IMR-90 (cell line): Measurements from ENCODE around the gene HS6ST2. TPM values are rescaled to one million over a fixed set of nuclear protein-coding genes. Genes with fewer than 3 reads are reported as not detected.

Experiments
- ATAC-seq: fragments of 200-7000 bp; cut with Tn5 transposase; 2 replicates; pipeline ENCODE4 v1.9.1; 2020; ENCODE audit warnings: low read depth, mild to moderate bottlenecking, moderate library complexity
- BruUV-seq: library from RNA; stranded (reverse); fragments of 400-500 nt; replicated peaks from 2 replicates; lab custom pipeline; 2021; lab: Mats Ljungman, UMichigan
- CTCF ChIA-PET: fragments of 300-600 bp; formaldehyde crosslinking; extraction: SDS; loops from one replicate; lab custom pipeline; 2021; ENCODE audit warnings: antibody characterized with exemption; lab: Yijun Ruan, JAX
- POLR2A ChIA-PET: fragments of 300-600 bp; sonication (Branson Sonifier 250); formaldehyde crosslinking; loops from one replicate; lab custom pipeline; 2022; ENCODE audit warnings: antibody characterized with exemption; ENCODE audit not compliant: unreplicated experiment; lab: Charles Lee
- DNase-seq: peaks from one replicate; pipeline ENCODE4 v3.0.0; 2013
- H2AFZ ChIP-seq: replicated peaks from 2 replicates; pipeline ENCODE3; 2013; ENCODE audit warnings: low read length, mild to moderate bottlenecking; ENCODE audit not compliant: poor library complexity
- H2AK5ac ChIP-seq: 2 replicates; pipeline ENCODE4 v1.6.1; 2013; ENCODE audit warnings: low read depth, low read length, inconsistent platforms
- H2AK9ac ChIP-seq: replicated peaks from 2 replicates; pipeline ENCODE3; 2013; ENCODE audit warnings: mild to moderate bottlenecking, low read depth, low read length, moderate library complexity; ENCODE audit not compliant: poor library complexity
- H2BK120ac ChIP-seq: 2 replicates; pipeline ENCODE4 v1.6.1; 2013; ENCODE audit warnings: low read depth, low read length, inconsistent platforms
- H2BK15ac ChIP-seq: 3 replicates; pipeline ENCODE4 v1.6.1; 2013; ENCODE audit warnings: low read depth, low read length, inconsistent platforms
- H2BK20ac ChIP-seq: 2 replicates; pipeline ENCODE4 v1.6.1; 2013; ENCODE audit warnings: low read depth, mild to moderate bottlenecking, inconsistent platforms, low read length, moderate library complexity
- H2BK5ac ChIP-seq: 2 replicates; pipeline ENCODE4 v1.6.1; 2013; ENCODE audit warnings: mild to moderate bottlenecking, low read depth, low read length, inconsistent platforms; ENCODE audit not compliant: poor library complexity, severe bottlenecking
- H3K14ac ChIP-seq: replicated peaks from 2 replicates; pipeline ENCODE4 v1.6.1; 2013; ENCODE audit warnings: low read depth, low read length, inconsistent platforms
- H3K18ac ChIP-seq: 2 replicates; pipeline ENCODE4 v1.6.1; 2013; ENCODE audit warnings: low read depth, low read length, control low read depth
- H3K23ac ChIP-seq: 2 replicates; pipeline ENCODE4 v1.6.1; 2013; ENCODE audit warnings: low read depth, low read length, inconsistent platforms
- H3K27ac ChIP-seq: 2 replicates; pipeline ENCODE4 v1.5.1; 2013; ENCODE audit warnings: mild to moderate bottlenecking, control low read depth, low read length; ENCODE audit not compliant: insufficient read depth
- H3K27me3 ChIP-seq: 2 replicates; pipeline ENCODE4 v1.6.1; 2013; ENCODE audit warnings: low read length; ENCODE audit not compliant: control insufficient read depth, insufficient read depth
- H3K36me3 ChIP-seq: 2 replicates; pipeline ENCODE4 v1.6.1; 2013; ENCODE audit warnings: low read length, mixed read lengths; ENCODE audit not compliant: control insufficient read depth, insufficient read depth
- H3K4ac ChIP-seq: 2 replicates; pipeline ENCODE4 v1.6.1; 2013; ENCODE audit warnings: low read depth, low read length, inconsistent platforms
- H3K4me1 ChIP-seq: 2 replicates; pipeline ENCODE4 v1.6.1; 2013; ENCODE audit warnings: low read length, mixed read lengths; ENCODE audit not compliant: control insufficient read depth, insufficient read depth
- H3K4me2 ChIP-seq: 2 replicates; pipeline ENCODE4 v1.6.1; 2013; ENCODE audit warnings: low read depth, mild to moderate bottlenecking, control low read depth, low read length, moderate library complexity
- H3K4me3 ChIP-seq: 2 replicates; pipeline ENCODE4 v1.5.1; 2013; ENCODE audit warnings: low read depth, mild to moderate bottlenecking, control low read depth, low read length, moderate library complexity; ENCODE audit not compliant: insufficient read depth
- H3K56ac ChIP-seq: 2 replicates; pipeline ENCODE4 v1.6.1; 2013; ENCODE audit warnings: low read length, inconsistent platforms; ENCODE audit not compliant: insufficient read depth; ENCODE audit errors: extremely low read depth
- H3K79me1 ChIP-seq, 2 experiments: 2 replicates each; pipeline ENCODE4 v1.6.1; 2013; ENCODE audit warnings: low read length in 2 of 2, inconsistent platforms in 1 of 2, low read depth in 1 of 2
- H3K9ac ChIP-seq: 2 replicates; pipeline ENCODE4 v1.6.1; 2013; ENCODE audit warnings: low read depth, low read length, control low read depth
- H3K9me1 ChIP-seq: 2 replicates; pipeline ENCODE4 v1.6.1; 2013; ENCODE audit warnings: low read length, inconsistent platforms; ENCODE audit not compliant: insufficient read depth
- H3K9me3 ChIP-seq: 2 replicates; pipeline ENCODE4 v1.6.1; 2013; ENCODE audit warnings: low read length; ENCODE audit not compliant: control insufficient read depth, insufficient read depth
- H4K20me1 ChIP-seq: 2 replicates; pipeline ENCODE4 v1.6.1; 2013; ENCODE audit warnings: low read length, inconsistent platforms; ENCODE audit not compliant: insufficient read depth
- H4K5ac ChIP-seq: 2 replicates; pipeline ENCODE4 v1.6.1; 2013; ENCODE audit warnings: mild to moderate bottlenecking, low read depth, low read length, control low read depth
- H4K8ac ChIP-seq, 2 experiments: 2 replicates each; pipeline ENCODE4 v1.6.1; 2013; ENCODE audit warnings: low read depth in 2 of 2, low read length in 2 of 2, control low read depth in 1 of 2, inconsistent platforms in 1 of 2
- H4K91ac ChIP-seq: 2 replicates; pipeline ENCODE4 v1.6.1; 2013; ENCODE audit warnings: low read depth, low read length, inconsistent platforms; ENCODE audit not compliant: insufficient read depth
- BHLHE40 ChIP-seq: fragments of 150-350 bp; IDR thresholded peaks from 2 replicates; pipeline ENCODE4 v1.6.1; 2016; ENCODE audit warnings: mild to moderate bottlenecking, low read depth, low read length
- CEBPB ChIP-seq: IDR thresholded peaks from 2 replicates; pipeline ENCODE4 v1.6.1; 2012; ENCODE audit warnings: low read depth, low read length, improper control_type of control experiment
- CHD1 ChIP-seq: IDR thresholded peaks from 2 replicates; pipeline ENCODE4 v1.6.1; 2012; ENCODE audit warnings: low read depth, low read length, improper control_type of control experiment
- CTCF ChIP-seq: conservative IDR thresholded peaks from 2 replicates; pipeline ENCODE4 v1.5.1; 2012; ENCODE audit warnings: mild to moderate bottlenecking, low read depth, low read length, improper control_type of control experiment
- MAFK ChIP-seq: IDR thresholded peaks from 2 replicates; pipeline ENCODE4 v1.6.1; 2012; ENCODE audit warnings: low read depth, low read length, improper control_type of control experiment
- MAZ ChIP-seq: IDR thresholded peaks from 2 replicates; pipeline ENCODE4 v1.6.1; 2012; ENCODE audit warnings: low read depth, mild to moderate bottlenecking, low read length, improper control_type of control experiment, moderate library complexity, borderline replicate concordance
- POLR2A ChIP-seq: IDR thresholded peaks from 2 replicates; pipeline ENCODE4 v1.6.1; 2012; ENCODE audit warnings: mild to moderate bottlenecking, low read depth, low read length
- RCOR1 ChIP-seq: IDR thresholded peaks from 2 replicates; pipeline ENCODE4 v1.6.1; 2012; ENCODE audit warnings: mild to moderate bottlenecking, low read length, improper control_type of control experiment; ENCODE audit not compliant: insufficient replicate concordance
- RFX5 ChIP-seq: IDR thresholded peaks from 2 replicates; pipeline ENCODE4 v1.8.0; 2012; ENCODE audit warnings: low read depth, mild to moderate bottlenecking, low read length, moderate library complexity
- SMC3 ChIP-seq: fragments of 150-350 bp; IDR thresholded peaks from 2 replicates; pipeline ENCODE4 v1.6.1; 2016; ENCODE audit warnings: low read depth, mild to moderate bottlenecking, antibody characterized with exemption, low read length, moderate library complexity
- WGBS, 2 experiments: methylation state at CpG; one replicate each; pipeline versions ENCODE4 v1.1.5 to v1.1.7; 2013; ENCODE audit warnings: missing lambda C conversion rate in 2 of 2; ENCODE audit not compliant: insufficient read length in 1 of 2; ENCODE audit errors: extremely low coverage in 2 of 2; 5-methylcytosine and 5-hydroxymethylcytosine counted together
- dilution Hi-C: fragments of 300-500 bp; cut with HindIII; formaldehyde crosslinking; loops from one replicate; pipeline ENCODE4 v1.14.3; 2018; ENCODE audit warnings: low sequenced_read_pairs; ENCODE audit not compliant: unreplicated experiment
- in situ Hi-C: fragments of 300-500 bp; cut with MboI; formaldehyde crosslinking; loops from 3 replicates; pipeline ENCODE4 v1.14.3; 2019; ENCODE audit warnings: low sequenced_read_pairs, inconsistent platforms, mixed read lengths
- intact Hi-C: fragments of 100-400 bp; cut with micrococcal nuclease; formaldehyde crosslinking; loops from 2 replicates; pipeline ENCODE4 v1.10.0; 2022
- polyA plus RNA-seq, 3 experiments: library from polyadenylated mRNA; depleted of rRNA; stranded (reverse); fragments of >200 nt; gene quantifications; 2 replicates each; pipeline ENCODE4 v1.2.3, GENCODE V29; 2012; ENCODE audit warnings: low replicate concordance in 1 of 3
- total RNA-seq: library from RNA; depleted of rRNA; stranded (reverse); fragments of >200 nt; gene quantifications from 2 replicates; pipeline ENCODE4 v1.2.3, GENCODE V29; 2012
- TF ChIP-seq, protein P1 (sequence below): fragments of 150-350 bp; IDR thresholded peaks from 2 replicates; pipeline ENCODE4 v1.6.1; 2016; ENCODE audit warnings: low read depth, mild to moderate bottlenecking, low read length, moderate library complexity, borderline replicate concordance

The HS6ST2 gene
- total and polyA plus RNA-seq, 2 of the 4 experiments (the other 2 are of a cell fraction): not detected

DNA sequence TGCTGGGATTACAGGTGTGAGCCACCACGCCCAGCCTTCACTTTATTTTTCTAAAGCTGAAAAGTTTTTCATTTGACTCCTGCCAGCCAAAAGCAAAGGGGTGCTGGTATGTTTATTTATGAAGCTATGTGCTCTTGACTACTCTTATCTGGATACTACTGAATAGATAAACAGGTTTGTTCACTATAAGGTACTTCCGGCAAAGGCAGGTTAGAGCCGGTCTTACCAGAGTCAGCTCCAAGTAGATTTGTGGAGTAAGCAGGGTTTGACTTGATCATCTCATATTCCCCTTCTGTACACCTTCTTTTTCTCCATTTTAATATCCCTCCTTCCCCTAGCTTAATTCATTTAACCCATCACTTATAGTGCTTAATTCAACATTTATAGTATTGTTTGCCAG, 294.2 kb downstream of the HS6ST2 start:
- ATAC-seq: no peak
- POLR2A ChIA-PET: no interaction called here

More for the DNA sequence above, 294.2 kb downstream of the HS6ST2 start:
- Histone ChIP-seq H2AK5ac (no peak overlapping the region), H2BK5ac (no peak overlapping the region), H2BK15ac (no peak overlapping the region), H3K4me2 (no peak overlapping the region), H3K56ac (no peak overlapping the region), H3K23ac (no peak overlapping the region), H3K79me1 (no peaks in the 10 kb centered on the region), H3K14ac (no peak overlapping the region), H3K27ac (no peak overlapping the region), H4K5ac (no peak overlapping the region), H4K20me1 (no peaks in the 10 kb centered on the region), H3K4ac (no peak overlapping the region), H3K36me3 (no peaks in the 10 kb centered on the region), H3K9me3 (no peaks in the 10 kb centered on the region), H3K9me1 (no peaks in the 10 kb centered on the region), H2BK20ac (no peak overlapping the region), H2AFZ (no peak overlapping the region), H3K18ac (no peak overlapping the region), H2AK9ac (no peak overlapping the region), H3K4me3 (no peak overlapping the region), H4K8ac (no peak overlapping the region), H3K27me3 (peaks cover 3% of the 10 kb centered on the region; the same call in 1 of the 2 replicates), H3K4me1 (no peaks in the 10 kb centered on the region), H3K9ac (no peak overlapping the region), H4K91ac (no peak overlapping the region), H2BK120ac (no peak overlapping the region)
- no peak for DNase-seq
- dilution Hi-C loops (no loop called here), intact Hi-C loops (no loop called here), in situ Hi-C loops (no loop called here)
- BruUV-seq: no TSS peak
- CTCF ChIA-PET: no interaction called here
- WGBS, 2 experiments: no CpG with 5 or more reads among the region's 3 CpGs
- TF ChIP-seq MAFK (no peak), MAZ (no peak), CTCF (no peak), BHLHE40 (no peak), RCOR1 (no peak), CEBPB (no peak), CHD1 (no peak), POLR2A (no peak), RFX5 (no peak), SMC3 (no peak)
- TF ChIP-seq, protein P1, sequence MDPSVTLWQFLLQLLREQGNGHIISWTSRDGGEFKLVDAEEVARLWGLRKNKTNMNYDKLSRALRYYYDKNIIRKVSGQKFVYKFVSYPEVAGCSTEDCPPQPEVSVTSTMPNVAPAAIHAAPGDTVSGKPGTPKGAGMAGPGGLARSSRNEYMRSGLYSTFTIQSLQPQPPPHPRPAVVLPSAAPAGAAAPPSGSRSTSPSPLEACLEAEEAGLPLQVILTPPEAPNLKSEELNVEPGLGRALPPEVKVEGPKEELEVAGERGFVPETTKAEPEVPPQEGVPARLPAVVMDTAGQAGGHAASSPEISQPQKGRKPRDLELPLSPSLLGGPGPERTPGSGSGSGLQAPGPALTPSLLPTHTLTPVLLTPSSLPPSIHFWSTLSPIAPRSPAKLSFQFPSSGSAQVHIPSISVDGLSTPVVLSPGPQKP: no peak
